Astrocyte of the spinal cord (primary cell): ENCODE data around the gene CCBE1.

Source experiments
- DNase-seq: peaks from one replicate; pipeline ENCODE4 v3.0.0; 2011; ENCODE audit warnings: low read depth, low spot score
- H3K4me3 ChIP-seq: 2 replicates; pipeline ENCODE4 v1.5.1; 2011; ENCODE audit warnings: low read depth, mild to moderate bottlenecking, low read length, moderate library complexity
- CTCF ChIP-seq: IDR thresholded peaks from 2 replicates; pipeline ENCODE4 v1.5.1; 2012; ENCODE audit warnings: low read depth, mild to moderate bottlenecking, low read length, inconsistent platforms
- in situ Hi-C: cut with HindIII; loops from 2 replicates; pipeline ENCODE4 v1.10.0; 2017; ENCODE audit warnings: low sequenced_read_pairs

CCBE1 gene

GRCh38 chr18:59610546-59611140 lies 86.6 kb downstream of the CCBE1 start:
- no peak overlapping the region for H3K4me3 ChIP-seq
- no peak for DNase-seq
- in situ Hi-C loops = no loop called here
- TF ChIP-seq CTCF = no peak

GRCh38 chr18:59609654-59610053 lies 87.6 kb downstream of the CCBE1 start:
- no peak for TF ChIP-seq CTCF
- no peak for DNase-seq
- in situ Hi-C loops = no loop called here
- no peak overlapping the region for H3K4me3 ChIP-seq

- TF ChIP-seq CTCF = no peak
- in situ Hi-C loops = no loop called here
- DNase-seq = no peak
- H3K4me3 ChIP-seq = no peak overlapping the region
Measured at GRCh38 chr18:59607471-59607870, 89.8 kb downstream of the CCBE1 start.

GRCh38 chr18:59607078-59607379 lies 90.2 kb downstream of the CCBE1 start:
- TF ChIP-seq CTCF = no peak
- DNase-seq = no peak
- in situ Hi-C loops = no loop called here
- no peak overlapping the region for H3K4me3 ChIP-seq

GRCh38 chr18:59606193-59607077 lies 90.8 kb downstream of the CCBE1 start:
- DNase-seq = peak; percentile 72
- H3K4me3 ChIP-seq = no peak overlapping the region
- no peak for TF ChIP-seq CTCF
- in situ Hi-C loops = no loop called here

- H3K4me3 ChIP-seq = no peak overlapping the region
- TF ChIP-seq CTCF = no peak
- in situ Hi-C loops = no loop called here
- peak; percentile 67 for DNase-seq
Measured at GRCh38 chr18:59605633-59606192, 91.5 kb downstream of the CCBE1 start.
